K562 (cell line): ENCODE results near the gene RHEX. TPM values are rescaled to one million over a fixed set of nuclear protein-coding genes. Genes with fewer than 3 reads are reported as not detected.

Source experiments
- ATAC-seq: fragments of 200-7000 bp; cut with Tn5 transposase; 3 replicates; pipeline ENCODE4 v1.9.1; 2020; ENCODE audit warnings: moderate library complexity
- BruUV-seq: library from RNA; stranded (reverse); fragments of 400-500 nt; replicated peaks from 2 replicates; lab custom pipeline; 2021; lab: Mats Ljungman, UMichigan
- CTCF ChIA-PET: fragments of 300-600 bp; formaldehyde crosslinking; extraction: SDS; loops from one replicate; lab custom pipeline; 2021; ENCODE audit warnings: low intra/inter-chr PET ratio; lab: Yijun Ruan, JAX
- POLR2A ChIA-PET: fragments of 300-600, 350-650 bp; sonication (Branson Sonifier 250); formaldehyde crosslinking; extraction: SDS; loops from one replicate; lab custom pipeline; 2021; ENCODE audit warnings: antibody characterized with exemption, inconsistent platforms; lab: Yijun Ruan, JAX
- DNase-seq, 4 experiments: peaks; one replicate each; pipeline versions ENCODE4 v3.0.0 to v3.0.0-alpha.2; 2011 to 2018; ENCODE audit warnings: low spot score in 3 of 4, mixed read lengths in 3 of 4; ENCODE audit errors: extremely low read depth in 1 of 4
- FAIRE-seq: peaks from 2 replicates; lab custom pipeline; 2011; peaks lifted over from hg19 to GRCh38; lab: Jason Lieb, UNC
- H2AFZ ChIP-seq: 2 replicates; pipeline ENCODE4 v1.6.0; 2011; ENCODE audit warnings: low read depth, low read length, control low read depth, inconsistent platforms
- H3K27ac ChIP-seq: fragments of 200-600 bp; 3 replicates; pipeline ENCODE4 v1.8.0; 2011; ENCODE audit warnings: low read depth, mild to moderate bottlenecking, control low read depth, inconsistent platforms, low read length, moderate library complexity, mixed read lengths; ENCODE audit errors: extremely low read depth
- H3K27me3 ChIP-seq, 2 experiments: fragments of 300-600 bp in 1 of 2; 2 replicates in 1 of 2; 3 replicates in 1 of 2; pipeline versions ENCODE4 v1.6.0 to v1.8.0; 2011; ENCODE audit warnings: inconsistent platforms in 2 of 2, low read length in 2 of 2, mild to moderate bottlenecking in 1 of 2, mixed read lengths in 1 of 2, moderate library complexity in 1 of 2; ENCODE audit not compliant: control insufficient read depth in 2 of 2, insufficient read depth in 2 of 2
- H3K36me3 ChIP-seq: fragments of 300-600 bp; 3 replicates; pipeline ENCODE4 v1.8.0; 2011; ENCODE audit warnings: mild to moderate bottlenecking, low read length, inconsistent platforms; ENCODE audit not compliant: control insufficient read depth, insufficient read depth
- H3K4me1 ChIP-seq, 2 experiments: fragments of 200-600 bp in 1 of 2; replicated peaks in 1 of 2; 2 replicates in 1 of 2; 3 replicates in 1 of 2; pipeline versions ENCODE4 v1.5.1 to v1.8.0; 2011; ENCODE audit warnings: inconsistent platforms in 2 of 2, low read length in 2 of 2, mild to moderate bottlenecking in 1 of 2, mixed read lengths in 1 of 2, moderate library complexity in 1 of 2; ENCODE audit not compliant: control insufficient read depth in 2 of 2, insufficient read depth in 2 of 2
- H3K4me2 ChIP-seq: 2 replicates; pipeline ENCODE4 v1.6.1; 2011; ENCODE audit warnings: low read length, control low read depth, inconsistent platforms, mixed read lengths; ENCODE audit not compliant: insufficient read depth
- H3K4me3 ChIP-seq: fragments of 200-600 bp; sonication (generic), shearing (Covaris generic); 2 replicates; pipeline ENCODE4 v1.5.1; 2016; ENCODE audit warnings: control low read depth, inconsistent platforms
- H3K79me2 ChIP-seq: fragments of 200-600 bp; 3 replicates; pipeline ENCODE4 v1.8.0; 2011; ENCODE audit warnings: low read length, inconsistent platforms; ENCODE audit not compliant: control insufficient read depth, insufficient read depth
- H3K9ac ChIP-seq, 2 experiments: 2 replicates each; pipeline versions ENCODE4 v1.6.0 to v1.6.1; 2011; ENCODE audit warnings: low read depth in 2 of 2, low read length in 2 of 2, control low read depth in 1 of 2, inconsistent platforms in 1 of 2, mild to moderate bottlenecking in 1 of 2, mixed read lengths in 1 of 2; ENCODE audit not compliant: insufficient read depth in 1 of 2
- H3K9me1 ChIP-seq: one replicate; pipeline ENCODE4 v1.6.0; 2011; ENCODE audit warnings: inconsistent platforms, mild to moderate bottlenecking, low read length, moderate library complexity; ENCODE audit not compliant: control insufficient read depth, insufficient read depth
- H3K9me3 ChIP-seq: replicated peaks from 2 replicates; pipeline ENCODE4 v1.5.1; 2011; ENCODE audit warnings: low read depth, low read length, inconsistent platforms; ENCODE audit not compliant: control insufficient read depth, insufficient read depth
- H4K20me1 ChIP-seq: replicated peaks from 2 replicates; pipeline ENCODE4 v1.6.1; 2011; ENCODE audit warnings: low read length, inconsistent platforms, mixed read lengths; ENCODE audit not compliant: control insufficient read depth, insufficient read depth
- ARID1B ChIP-seq: fragments of 450-650 bp; IDR thresholded peaks from 2 replicates; pipeline ENCODE4 v1.6.1; 2016; ENCODE audit warnings: antibody characterized with exemption, mild to moderate bottlenecking, inconsistent platforms
- C11orf30 ChIP-seq: fragments of 450-650 bp; IDR thresholded peaks from 2 replicates; pipeline ENCODE4 v1.6.1; 2016; ENCODE audit warnings: low read depth, mild to moderate bottlenecking
- CBFB ChIP-seq: sonication (generic); formaldehyde crosslinking; IDR thresholded peaks from 2 replicates; pipeline ENCODE4 v1.4.0; 2020; ENCODE audit warnings: mild to moderate bottlenecking, missing genetic modification reagents
- CSDE1 ChIP-seq, 2 experiments: fragments of 450-650 bp; IDR thresholded peaks; 2 replicates each; pipeline ENCODE4 v1.6.1; 2016; ENCODE audit warnings: mild to moderate bottlenecking in 1 of 2
- FOXA1 ChIP-seq: fragments of 450-650 bp; IDR thresholded peaks from 2 replicates; pipeline ENCODE4 v1.6.1; 2016; ENCODE audit warnings: mild to moderate bottlenecking, borderline replicate concordance
- GATAD2A ChIP-seq: fragments of 450-650 bp; IDR thresholded peaks from 2 replicates; pipeline ENCODE4 v1.6.1; 2017
- KDM5B ChIP-seq: fragments of 200-600 bp; sonication (generic); IDR thresholded peaks from 2 replicates; pipeline ENCODE4 v1.6.1; 2012; ENCODE audit warnings: low read depth, mild to moderate bottlenecking, moderate library complexity, low read length, control low read depth, inconsistent platforms; ENCODE audit not compliant: insufficient replicate concordance
- MAFK ChIP-seq: IDR thresholded peaks from 2 replicates; pipeline ENCODE4 v1.6.1; 2011; ENCODE audit warnings: low read length, improper control_type of control experiment
- NELFE ChIP-seq: IDR thresholded peaks from 2 replicates; pipeline ENCODE4 v1.6.1; 2011; ENCODE audit warnings: mild to moderate bottlenecking; ENCODE audit not compliant: insufficient read depth, insufficient read length
- PATZ1 ChIP-seq: fragments of 250-450 bp; sonication (Bioruptor Pico); IDR thresholded peaks from 2 replicates; pipeline ENCODE4 v1.5.0; 2020; ENCODE audit warnings: mild to moderate bottlenecking, borderline replicate concordance
- POLR2AphosphoS2 ChIP-seq: IDR thresholded peaks from 2 replicates; pipeline ENCODE4 v1.6.1; 2012; ENCODE audit warnings: low read length, improper control_type of control experiment
- PYGO2 ChIP-seq: fragments of 450-650 bp; IDR thresholded peaks from 2 replicates; pipeline ENCODE4 v1.6.1; 2016; ENCODE audit warnings: mild to moderate bottlenecking, missing genetic modification characterization, moderate library complexity, missing compliant biosample characterization
- RBBP5 ChIP-seq: fragments of 200-600 bp; sonication (generic); IDR thresholded peaks from 2 replicates; pipeline ENCODE4 v1.6.1; 2012; ENCODE audit warnings: borderline replicate concordance, mild to moderate bottlenecking, low read length, control low read depth, inconsistent platforms; ENCODE audit not compliant: insufficient read depth, poor library complexity, severe bottlenecking
- RBM25 ChIP-seq: fragments of 200-400 bp; formaldehyde crosslinking; IDR thresholded peaks from 2 replicates; pipeline ENCODE4 v1.6.1; 2018; ENCODE audit warnings: low read length, low read depth, moderate library complexity; ENCODE audit not compliant: severe bottlenecking
- SUPT5H ChIP-seq: fragments of 450-650 bp; IDR thresholded peaks from 2 replicates; pipeline ENCODE4 v1.6.1; 2016
- ZNF511 ChIP-seq: sonication (generic); formaldehyde crosslinking; IDR thresholded peaks from 2 replicates; pipeline ENCODE4 v1.8.0; 2022; ENCODE audit warnings: mild to moderate bottlenecking, missing genetic modification reagents
- WGBS: fragments of 100-300 bp; shearing (Covaris generic); methylation state at CpG from one replicate; pipeline ENCODE4 v1.1.6; 2016; ENCODE audit warnings: low coverage, mixed read lengths; ENCODE audit not compliant: insufficient coverage; ENCODE audit errors: missing lambda C conversion rate; 5-methylcytosine and 5-hydroxymethylcytosine counted together
- in situ Hi-C: fragments of 300-500 bp; cut with MboI; formaldehyde crosslinking; loops from 4 replicates; pipeline ENCODE4 v1.15.0; 2018; ENCODE audit warnings: inconsistent platforms, mixed read lengths
- intact Hi-C: fragments of 100-400 bp; cut with micrococcal nuclease; formaldehyde crosslinking; loops from 2 replicates; pipeline ENCODE4 v1.14.2; 2022
- polyA plus RNA-seq, 8 experiments: library from polyadenylated mRNA; depleted of rRNA in 4 of 8; stranded (reverse) in 5 of 8; unstranded in 3 of 8; fragments of >200 nt; fragmentation: Nextera tagmentation in 2 of 8; fragmentation: Illumina TruSeq in 1 of 8; extraction: Ambion mirVana in 2 of 8; extraction: Trizol in 1 of 8; gene quantifications; 2 replicates each; pipeline versions ENCODE4 v1.2.1 to v1.2.3, GENCODE V29; 2011 to 2014; ENCODE audit warnings: inconsistent platforms in 1 of 8, missing spikeins in 1 of 8
- total RNA-seq, 7 experiments: library from RNA; depleted of rRNA in 6 of 7; stranded (reverse); fragments of >200 nt in 6 of 7; fragmentation: Illumina TruSeq in 2 of 7; extraction: Trizol in 2 of 7; gene quantifications; 2 replicates each; pipeline versions ENCODE4 v1.2.1 to v1.2.3, GENCODE V29; 2011 to 2021; ENCODE audit warnings: low replicate concordance in 1 of 7
- TF ChIP-seq, protein P1 (sequence below): sonication (generic); formaldehyde crosslinking; IDR thresholded peaks from 2 replicates; pipeline ENCODE4 v1.8.0; 2022; ENCODE audit warnings: missing genetic modification reagents, mild to moderate bottlenecking, borderline replicate concordance

Gene RHEX
- total and polyA plus RNA-seq, 9 of the 15 experiments (the other 6 are each of a cell fraction or from before 2014, with no cell fraction given): not detected

DNA sequence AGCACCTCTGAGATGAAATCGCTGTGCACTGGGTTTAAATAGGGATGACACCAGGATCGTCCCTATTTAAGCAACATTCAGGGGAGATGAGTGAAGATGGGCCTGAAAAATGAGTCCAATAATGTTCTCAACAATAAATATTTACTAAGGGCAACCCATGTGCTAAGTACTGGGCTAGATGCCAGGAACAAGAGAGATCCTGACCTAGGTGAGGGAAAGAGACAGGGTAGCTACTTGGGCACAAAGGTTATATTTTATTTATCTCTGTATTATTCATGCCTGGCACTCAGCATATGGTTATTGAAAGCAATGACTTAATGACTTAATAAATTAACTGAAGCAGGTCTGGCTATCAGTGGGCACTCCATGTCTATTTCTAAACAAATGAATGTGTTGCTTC is 91.6 kb downstream of the RHEX start (continued):
- TF ChIP-seq FOXA1: no peak
- TF ChIP-seq CSDE1 (IDR thresholded peaks at IDR 0.05): no peak
- TF ChIP-seq ARID1B: no peak
- TF ChIP-seq C11orf30: no peak
- no peak for TF ChIP-seq KDM5B
- TF ChIP-seq RBBP5: no peak
- TF ChIP-seq PYGO2 (tag): no peak
- TF ChIP-seq, protein P1, sequence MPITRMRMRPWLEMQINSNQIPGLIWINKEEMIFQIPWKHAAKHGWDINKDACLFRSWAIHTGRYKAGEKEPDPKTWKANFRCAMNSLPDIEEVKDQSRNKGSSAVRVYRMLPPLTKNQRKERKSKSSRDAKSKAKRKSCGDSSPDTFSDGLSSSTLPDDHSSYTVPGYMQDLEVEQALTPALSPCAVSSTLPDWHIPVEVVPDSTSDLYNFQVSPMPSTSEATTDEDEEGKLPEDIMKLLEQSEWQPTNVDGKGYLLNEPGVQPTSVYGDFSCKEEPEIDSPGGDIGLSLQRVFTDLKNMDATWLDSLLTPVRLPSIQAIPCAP (CRISPR knock-in tag): no peak
- no peak for TF ChIP-seq RBM25
- no peak for TF ChIP-seq ZNF511
- TF ChIP-seq, all 486 proteins: peak for 0

GRCh38 chr1:206145771-206146290 is 92.9 kb downstream of the RHEX start:
- no peaks in the 10 kb centered on the region for H4K20me1 ChIP-seq
- H2AFZ ChIP-seq: no peak overlapping the region
- FAIRE-seq (no peak), DNase-seq (no peak), ATAC-seq (no peak)
- H3K9me3 ChIP-seq: no peaks in the 10 kb centered on the region
- H3K4me3 ChIP-seq: no peak overlapping the region
- POLR2A ChIA-PET: interaction anchor here (1.1 kb wide), 1 partner anchor 8 kb away, joined by 3 read pairs; no protein-coding TSS in a partner anchor
- CTCF ChIA-PET: no interaction called here
- no peaks in the 10 kb centered on the region for H3K4me1 ChIP-seq
- H3K9ac ChIP-seq: no peak overlapping the region
- in situ Hi-C loops (no loop called here), intact Hi-C loops (no loop called here)
- H3K79me2 ChIP-seq: no peaks in the 10 kb centered on the region
- peaks cover 52 to 55% of the 10 kb centered on the region in 2 experiments for H3K27me3 ChIP-seq
- no peaks in the 10 kb centered on the region for H3K36me3 ChIP-seq
- no TSS peak for BruUV-seq
- H3K9me1 ChIP-seq: no peaks in the 10 kb centered on the region
- WGBS: 0% methylated on average over 3 of the region's 3 CpGs
- no peak overlapping the region for H3K27ac ChIP-seq
- no peak overlapping the region for H3K4me2 ChIP-seq
- no peak for TF ChIP-seq C11orf30
- no peak for TF ChIP-seq CBFB (CRISPR knock-in tag)
- TF ChIP-seq MAFK: no peak
- no peak for TF ChIP-seq SUPT5H
- TF ChIP-seq PATZ1 (CRISPR knock-in tag): no peak
- TF ChIP-seq GATAD2A: no peak
- no peak for TF ChIP-seq POLR2AphosphoS2
- no peak for TF ChIP-seq NELFE
